GM21515 (cell line): Measurements from ENCODE around the gene IQCN.

ENCODE experiments used
- ATAC-seq: cut with Tn5 transposase; IDR thresholded peaks from one replicate; pipeline ENCODE4 v1.9.1; 2021; ENCODE audit not compliant: unreplicated experiment

IQCN gene

GRCh38 chr19:18264971-18265540 is 9.2 kb downstream of the IQCN start:
- no peak for ATAC-seq

- ATAC-seq, result no peak
Measured at GRCh38 chr19:18264137-18264854, 10.0 kb downstream of the IQCN start.

- ATAC-seq, result no peak
Measured at GRCh38 chr19:18263324-18264136, 10.7 kb downstream of the IQCN start.

- ATAC-seq, result no peak
Measured at GRCh38 chr19:18262917-18263316, 11.3 kb downstream of the IQCN start.

GRCh38 chr19:18262144-18262543 is 12.1 kb downstream of the IQCN start:
- no peak for ATAC-seq

GRCh38 chr19:18261474-18261873 is 12.8 kb downstream of the IQCN start:
- no peak for ATAC-seq

GRCh38 chr19:18259893-18260292 is 14.4 kb downstream of the IQCN start:
- ATAC-seq, result no peak

- no peak for ATAC-seq
Measured at GRCh38 chr19:18257503-18258470, 16.5 kb downstream of the IQCN start.

- ATAC-seq, result no peak
Measured at GRCh38 chr19:18254546-18255503, 19.4 kb downstream of the IQCN start.

GRCh38 chr19:18253716-18254115 is 20.5 kb downstream of the IQCN start:
- no peak for ATAC-seq

- ATAC-seq, result no peak
Measured at GRCh38 chr19:18253130-18253529, 21.1 kb downstream of the IQCN start.

- no peak for ATAC-seq
Measured at GRCh38 chr19:18252370-18252717, 21.9 kb downstream of the IQCN start.

GRCh38 chr19:18251587-18252369 is 22.5 kb downstream of the IQCN start:
- no peak for ATAC-seq

GRCh38 chr19:18249834-18250233 is 24.4 kb downstream of the IQCN start:
- no peak for ATAC-seq

- no peak for ATAC-seq
Measured at GRCh38 chr19:18245297-18245696, 29.0 kb downstream of the IQCN start.

GRCh38 chr19:18239303-18239702 is 34.9 kb downstream of the IQCN start:
- no peak for ATAC-seq

GRCh38 chr19:18234194-18234593 is 40.1 kb downstream of the IQCN start:
- no peak for ATAC-seq

GRCh38 chr19:18233224-18233825 is 40.9 kb downstream of the IQCN start:
- no peak for ATAC-seq
